ENCODE data around the gene PSMD6.

DNA sequence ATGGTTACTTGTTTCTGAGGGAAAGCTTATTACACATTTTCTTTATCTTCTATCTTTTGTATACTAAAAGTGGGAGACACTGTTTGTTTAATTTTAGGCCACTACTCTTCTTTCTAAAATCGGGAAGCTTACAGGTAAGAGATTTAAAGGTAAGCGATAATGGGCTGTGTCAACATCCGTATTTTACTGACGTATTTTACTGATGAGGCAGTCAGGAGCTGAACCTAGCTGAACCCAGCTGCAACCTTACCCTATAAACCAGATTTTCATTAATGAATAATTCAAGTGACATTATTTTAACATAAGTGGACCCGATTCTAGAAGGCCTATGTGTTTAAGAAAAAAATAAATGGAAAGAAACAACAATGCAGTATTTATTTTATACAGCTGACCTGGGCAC lies 13.1 kb downstream of the PSMD6 start:
- TF ChIP-seq, protein P1, sequence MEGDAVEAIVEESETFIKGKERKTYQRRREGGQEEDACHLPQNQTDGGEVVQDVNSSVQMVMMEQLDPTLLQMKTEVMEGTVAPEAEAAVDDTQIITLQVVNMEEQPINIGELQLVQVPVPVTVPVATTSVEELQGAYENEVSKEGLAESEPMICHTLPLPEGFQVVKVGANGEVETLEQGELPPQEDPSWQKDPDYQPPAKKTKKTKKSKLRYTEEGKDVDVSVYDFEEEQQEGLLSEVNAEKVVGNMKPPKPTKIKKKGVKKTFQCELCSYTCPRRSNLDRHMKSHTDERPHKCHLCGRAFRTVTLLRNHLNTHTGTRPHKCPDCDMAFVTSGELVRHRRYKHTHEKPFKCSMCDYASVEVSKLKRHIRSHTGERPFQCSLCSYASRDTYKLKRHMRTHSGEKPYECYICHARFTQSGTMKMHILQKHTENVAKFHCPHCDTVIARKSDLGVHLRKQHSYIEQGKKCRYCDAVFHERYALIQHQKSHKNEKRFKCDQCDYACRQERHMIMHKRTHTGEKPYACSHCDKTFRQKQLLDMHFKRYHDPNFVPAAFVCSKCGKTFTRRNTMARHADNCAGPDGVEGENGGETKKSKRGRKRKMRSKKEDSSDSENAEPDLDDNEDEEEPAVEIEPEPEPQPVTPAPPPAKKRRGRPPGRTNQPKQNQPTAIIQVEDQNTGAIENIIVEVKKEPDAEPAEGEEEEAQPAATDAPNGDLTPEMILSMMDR (IDR thresholded peaks at IDR 0.05): no peak
- TF ChIP-seq POLR2AphosphoS5 (IDR thresholded peaks at IDR 0.05): no peak
- TF ChIP-seq POLR2A (IDR thresholded peaks at IDR 0.05): no peak
- no peak for TF ChIP-seq EP300 (IDR thresholded peaks at IDR 0.05)
